BLaER1 treated with 17β-estradiol and CSF1 and Interleukin-3, amounts not matched to agents 10 nM and 100 nM (cell line): Measurements from ENCODE around the gene KRT86.
"Not testable (repeated sequence)": the region's sequence is repeated elsewhere in the genome, so short reads cannot be mapped to it uniquely, and the experiment has no call there.

Source experiments
- H3K27ac ChIP-seq, 11 experiments: shearing (Covaris generic); formaldehyde crosslinking; 2 replicates each; pipeline ENCODE4 v1.8.1; 2022
- H3K27me3 ChIP-seq, 11 experiments: shearing (Covaris generic); formaldehyde crosslinking; 2 replicates each; pipeline ENCODE4 v1.8.1; 2022
- H3K36me3 ChIP-seq, 11 experiments: shearing (Covaris generic); formaldehyde crosslinking; 2 replicates each; pipeline ENCODE4 v1.8.1; 2022
- H3K4me1 ChIP-seq, 10 experiments: shearing (Covaris generic); formaldehyde crosslinking; 2 replicates each; pipeline ENCODE4 v1.8.1; 2022
- H3K4me2 ChIP-seq, 11 experiments: shearing (Covaris generic); formaldehyde crosslinking; 2 replicates each; pipeline ENCODE4 v1.8.1; 2022
- H3K4me3 ChIP-seq, 10 experiments: shearing (Covaris generic); formaldehyde crosslinking; 2 replicates each; pipeline ENCODE4 v1.8.1; 2022
- H3K9ac ChIP-seq, 11 experiments: shearing (Covaris generic); formaldehyde crosslinking; 2 replicates each; pipeline ENCODE4 v1.8.1; 2022
- H3K9me3 ChIP-seq, 11 experiments: shearing (Covaris generic); formaldehyde crosslinking; replicated peaks in 1 of 11; 2 replicates each; pipeline ENCODE4 v1.8.1; 2022
- H4K20me1 ChIP-seq, 11 experiments: shearing (Covaris generic); formaldehyde crosslinking; 2 replicates each; pipeline ENCODE4 v1.8.1; 2022
- Cebpa-rat ChIP-seq, 11 experiments: shearing (Covaris generic); IDR thresholded peaks; 2 replicates each; pipeline ENCODE4 v1.8.1; 2022

KRT86 gene

DNA sequence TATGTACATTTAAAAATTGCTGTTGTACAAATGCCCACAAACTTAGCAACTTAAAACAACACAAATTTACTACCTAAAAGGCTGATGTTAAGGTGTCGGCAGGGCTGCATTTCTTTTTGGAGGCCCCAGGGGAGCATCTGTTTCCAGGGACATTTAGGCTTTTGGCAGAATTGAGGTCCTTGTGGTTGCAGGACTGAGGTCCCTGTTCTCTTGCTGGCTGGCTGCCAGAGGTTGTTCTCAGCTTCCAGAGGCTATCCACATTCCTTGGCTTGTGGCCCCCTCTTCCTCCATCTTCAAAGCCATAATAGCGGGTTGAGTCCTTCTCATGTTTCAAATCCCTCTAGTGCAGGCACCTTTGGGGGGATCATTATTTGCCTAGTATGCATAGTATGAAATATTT is 69.1 kb downstream of the KRT86 start:
- no peak for TF ChIP-seq Cebpa-rat (IDR thresholded peaks at IDR 0.05)
- Histone ChIP-seq H3K27me3 (no peaks in the 10 kb centered on the region), H3K9me3 (peaks cover 0 to 14% (median 9%) of the 10 kb centered on the region in 11 experiments; a peak in 15 of 22 replicates), H3K4me2 (no peak overlapping the region), H4K20me1 (no peaks in the 10 kb centered on the region), H3K4me3 (no peak overlapping the region), H3K9ac (no peak overlapping the region), H3K4me1 (peaks cover 13 to 31% (median 20%) of the 10 kb centered on the region in 10 experiments; a peak in 19 of 20 replicates), H3K36me3 (no peaks in the 10 kb centered on the region), H3K27ac (no peak overlapping the region)

DNA sequence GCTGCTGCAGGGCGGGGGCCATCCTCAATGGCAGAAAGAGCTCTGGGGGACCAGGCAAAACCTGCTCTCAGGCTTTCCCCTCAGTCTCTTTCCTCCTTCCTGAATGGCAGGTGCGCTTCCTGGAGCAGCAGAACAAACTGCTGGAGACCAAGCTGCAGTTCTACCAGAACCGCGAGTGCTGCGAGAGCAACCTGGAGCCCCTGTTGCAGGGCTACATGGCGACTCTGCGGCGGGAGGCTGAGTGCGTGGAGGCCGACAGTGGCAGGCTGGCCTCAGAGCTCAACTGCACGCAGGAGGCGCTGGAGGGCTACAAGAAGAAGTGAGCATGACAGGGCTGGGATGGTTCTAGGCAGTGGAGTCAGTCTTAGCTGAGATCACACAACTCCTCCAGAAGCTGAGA is 69.7 kb downstream of the KRT86 start:
- H3K4me1 ChIP-seq: peaks cover 14 to 36% (median 22%) of the 10 kb centered on the region in 10 experiments; a peak in 19 of 20 replicates
- H3K9me3 ChIP-seq: peaks cover 0 to 14% (median 9%) of the 10 kb centered on the region in 11 experiments; a peak in 15 of 22 replicates
- no peak overlapping the region for H3K9ac ChIP-seq
- H3K27ac ChIP-seq: no peak overlapping the region
- H3K27me3 ChIP-seq: no peaks in the 10 kb centered on the region
- H3K4me3 ChIP-seq: no peak overlapping the region
- H3K4me2 ChIP-seq: no peak overlapping the region; a peak in 1 of 22 replicates
- no peaks in the 10 kb centered on the region for H3K36me3 ChIP-seq
- no peaks in the 10 kb centered on the region for H4K20me1 ChIP-seq
- TF ChIP-seq Cebpa-rat (IDR thresholded peaks at IDR 0.05): no peak

DNA sequence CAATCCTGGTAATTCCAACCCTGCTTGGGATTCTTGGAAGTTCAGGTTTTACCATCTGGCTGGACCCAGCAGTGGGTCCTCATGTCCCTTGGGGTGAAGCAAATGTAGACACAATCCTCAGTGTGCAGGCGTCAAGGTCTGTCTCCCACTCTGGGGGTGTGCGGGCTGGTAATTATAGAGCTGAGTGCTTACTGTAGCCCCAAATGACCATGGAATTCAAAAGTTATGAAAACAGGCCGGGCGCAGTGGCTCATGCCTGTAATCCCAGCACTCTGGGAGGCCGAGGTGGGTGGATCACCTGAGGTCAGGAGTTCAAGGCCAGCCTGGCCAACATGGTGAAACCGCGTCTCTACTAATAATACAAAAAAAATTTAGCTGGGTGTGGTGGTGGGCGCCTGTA is 70.6 kb downstream of the KRT86 start:
- not testable (repeated sequence) for H3K27ac ChIP-seq, H3K9ac ChIP-seq, H3K27me3 ChIP-seq, H3K4me3 ChIP-seq, H3K4me2 ChIP-seq, H4K20me1 ChIP-seq, H3K36me3 ChIP-seq
- peaks cover 0 to 14% (median 9%) of the 10 kb centered on the region in 11 experiments; a peak in 15 of 22 replicates for H3K9me3 ChIP-seq
- peaks cover 14 to 45% (median 29%) of the 10 kb centered on the region in 10 experiments; a peak in 19 of 20 replicates for H3K4me1 ChIP-seq

DNA sequence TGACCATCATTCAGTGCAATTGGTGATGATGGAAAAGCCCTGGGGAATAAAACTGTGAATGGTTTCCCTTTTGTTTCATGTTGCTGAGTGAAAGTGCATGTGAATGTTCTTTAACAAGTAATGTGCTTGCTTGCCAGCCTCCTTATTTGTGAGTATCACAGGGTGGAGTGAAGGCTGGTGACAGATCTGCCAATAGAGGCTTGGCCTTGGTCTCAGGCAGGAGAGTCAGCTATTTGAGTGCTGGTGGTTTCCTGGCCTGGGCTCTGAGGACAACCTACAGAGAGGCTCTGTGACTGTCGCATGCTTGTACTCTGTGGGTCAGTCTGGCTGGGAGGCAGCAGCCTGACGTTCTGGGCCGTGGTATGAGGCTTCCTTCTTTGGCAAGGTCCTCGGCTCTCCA is 72.1 kb downstream of the KRT86 start:
- H3K27ac ChIP-seq: peak overlapping the region in 5 of 11 experiments; percentile 5 to 54 (median 44); a peak in 6 of 22 replicates
- no peak overlapping the region for H3K4me3 ChIP-seq
- H3K4me1 ChIP-seq: peaks cover 19 to 56% (median 38%) of the 10 kb centered on the region in 10 experiments
- H3K9ac ChIP-seq: peak overlapping the region in 3 of 11 experiments; percentile 5 to 33 (median 26); a peak in 2 of 22 replicates
- peak overlapping the region; percentile 19 to 75 (median 66) for H3K4me2 ChIP-seq
- TF ChIP-seq Cebpa-rat (IDR thresholded peaks at IDR 0.05): no peak
- H3K9me3 ChIP-seq: peaks cover 0 to 14% (median 9%) of the 10 kb centered on the region in 11 experiments; a peak in 15 of 22 replicates
- H3K36me3 ChIP-seq: no peaks in the 10 kb centered on the region
- H4K20me1 ChIP-seq: no peaks in the 10 kb centered on the region
- no peaks in the 10 kb centered on the region for H3K27me3 ChIP-seq

DNA sequence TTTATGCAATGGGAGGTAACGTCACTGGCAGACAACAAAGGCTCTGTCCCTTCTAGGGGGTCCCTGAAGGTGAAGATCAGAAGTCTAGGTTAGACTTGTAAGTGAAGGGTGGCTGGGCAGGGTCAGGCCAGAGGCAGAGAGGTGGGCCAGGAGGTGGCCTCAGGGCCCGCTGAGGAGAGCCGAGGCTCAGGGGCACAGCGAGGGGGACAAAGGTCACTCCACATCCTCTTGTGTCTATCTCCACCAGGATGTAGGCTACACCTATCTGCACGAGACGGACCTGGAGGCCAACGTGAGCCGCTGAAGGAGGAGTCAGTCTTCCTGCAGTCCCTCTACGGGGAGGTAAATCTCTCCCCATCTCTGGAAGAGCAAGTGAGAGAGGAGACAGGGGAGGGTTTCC is 72.6 kb downstream of the KRT86 start:
- Histone ChIP-seq H3K4me1 (peaks cover 24 to 60% (median 42%) of the 10 kb centered on the region in 10 experiments), H3K9ac (peak overlapping the region in 3 of 11 experiments; percentile 5 to 33 (median 26); a peak in 3 of 22 replicates), H3K4me3 (no peak overlapping the region), H3K27me3 (no peaks in the 10 kb centered on the region), H3K27ac (peak overlapping the region in 5 of 11 experiments; percentile 5 to 54 (median 44); a peak in 6 of 22 replicates), H4K20me1 (no peaks in the 10 kb centered on the region), H3K36me3 (no peaks in the 10 kb centered on the region), H3K9me3 (peaks cover 0 to 14% (median 9%) of the 10 kb centered on the region in 11 experiments; a peak in 15 of 22 replicates), H3K4me2 (peak overlapping the region; percentile 19 to 75 (median 66); a peak in 20 of 22 replicates)
- TF ChIP-seq Cebpa-rat (IDR thresholded peaks at IDR 0.05): no peak

DNA sequence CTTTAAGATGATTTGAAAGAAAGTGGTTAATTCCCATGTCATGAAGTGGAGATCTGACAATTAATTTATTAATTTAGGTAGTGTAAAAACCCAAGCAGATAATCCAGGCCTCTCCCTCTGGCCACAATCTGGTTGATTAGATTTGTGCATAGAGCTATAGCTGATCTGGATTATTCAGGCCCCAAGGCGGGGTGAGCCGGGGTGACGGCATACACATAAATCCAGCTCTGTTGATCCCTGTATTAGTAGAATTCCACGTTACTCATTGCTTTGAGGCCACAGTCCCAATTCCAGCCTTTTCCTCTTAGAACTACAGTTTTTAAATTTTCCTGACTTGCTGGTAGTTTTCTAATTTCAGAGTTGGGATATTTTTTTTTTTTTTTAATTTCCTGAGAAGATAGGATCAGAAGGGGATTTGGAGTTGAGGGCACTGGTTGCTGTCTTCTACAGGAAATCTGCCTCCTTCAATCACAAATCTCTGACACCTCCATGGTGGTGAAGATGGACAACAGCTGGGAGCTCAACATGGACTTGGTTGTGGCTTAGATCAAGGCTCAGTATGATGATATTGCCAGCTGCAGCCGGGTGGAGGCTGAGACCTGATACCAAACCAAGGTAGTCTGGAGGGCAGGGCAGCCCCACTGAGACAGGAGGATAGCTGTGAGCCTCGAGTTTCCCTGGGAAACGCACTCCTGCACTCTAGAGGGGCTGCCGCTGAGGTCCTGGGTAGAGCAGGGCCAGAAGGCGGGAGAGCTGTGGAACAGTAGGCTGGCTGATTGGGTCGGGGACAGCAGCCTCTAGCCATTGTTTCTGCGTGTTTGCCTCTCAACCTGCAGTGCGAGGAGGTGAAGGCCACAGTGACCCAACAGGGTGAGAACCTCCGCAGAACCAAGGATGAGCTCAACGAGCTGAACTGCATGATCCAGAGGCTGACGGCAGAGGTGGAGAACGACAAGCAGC is 73.4 kb downstream of the KRT86 start:
- Histone ChIP-seq H3K27ac (no peak overlapping the region), H3K4me1 (peaks cover 26 to 69% (median 50%) of the 10 kb centered on the region in 10 experiments), H4K20me1 (no peaks in the 10 kb centered on the region), H3K27me3 (no peaks in the 10 kb centered on the region), H3K4me2 (peak overlapping the region in 4 of 11 experiments; percentile 66 to 74 (median 72); a peak in 6 of 22 replicates), H3K36me3 (no peaks in the 10 kb centered on the region), H3K4me3 (no peak overlapping the region), H3K9ac (no peak overlapping the region), H3K9me3 (peaks cover 0 to 14% (median 9%) of the 10 kb centered on the region in 11 experiments; a peak in 15 of 22 replicates)
- no peak for TF ChIP-seq Cebpa-rat (IDR thresholded peaks at IDR 0.05)

DNA sequence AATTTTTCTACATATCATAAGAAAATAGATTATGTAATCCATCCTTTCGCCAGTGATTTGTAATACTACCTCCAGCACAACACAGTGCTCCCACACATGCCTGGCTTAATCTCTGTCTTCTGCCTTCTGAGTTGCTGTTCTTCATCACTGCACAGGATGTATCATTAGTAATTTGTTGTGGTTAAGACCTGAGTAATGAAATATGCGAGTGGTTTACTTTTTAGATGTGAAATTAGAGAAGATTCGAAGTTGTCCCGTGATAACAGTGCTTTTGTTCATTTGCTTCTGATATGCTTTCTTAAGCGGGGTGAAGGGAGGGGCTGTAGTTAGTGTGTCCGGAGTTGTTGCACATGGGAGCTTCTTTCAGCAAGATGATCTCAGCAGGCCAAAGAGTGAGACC is 74.8 kb downstream of the KRT86 start:
- Histone ChIP-seq H3K4me3 (no peak overlapping the region), H3K4me2 (peak overlapping the region in 8 of 11 experiments; percentile 13 to 44 (median 32); a peak in 12 of 22 replicates), H4K20me1 (no peaks in the 10 kb centered on the region), H3K27me3 (no peaks in the 10 kb centered on the region), H3K4me1 (peaks cover 26 to 72% (median 49%) of the 10 kb centered on the region in 10 experiments), H3K9ac (no peak overlapping the region), H3K9me3 (peaks cover 0 to 2% (median 0%) of the 10 kb centered on the region in 11 experiments; a peak in 2 of 22 replicates), H3K36me3 (no peaks in the 10 kb centered on the region), H3K27ac (no peak overlapping the region)
- no peak for TF ChIP-seq Cebpa-rat (IDR thresholded peaks at IDR 0.05)

DNA sequence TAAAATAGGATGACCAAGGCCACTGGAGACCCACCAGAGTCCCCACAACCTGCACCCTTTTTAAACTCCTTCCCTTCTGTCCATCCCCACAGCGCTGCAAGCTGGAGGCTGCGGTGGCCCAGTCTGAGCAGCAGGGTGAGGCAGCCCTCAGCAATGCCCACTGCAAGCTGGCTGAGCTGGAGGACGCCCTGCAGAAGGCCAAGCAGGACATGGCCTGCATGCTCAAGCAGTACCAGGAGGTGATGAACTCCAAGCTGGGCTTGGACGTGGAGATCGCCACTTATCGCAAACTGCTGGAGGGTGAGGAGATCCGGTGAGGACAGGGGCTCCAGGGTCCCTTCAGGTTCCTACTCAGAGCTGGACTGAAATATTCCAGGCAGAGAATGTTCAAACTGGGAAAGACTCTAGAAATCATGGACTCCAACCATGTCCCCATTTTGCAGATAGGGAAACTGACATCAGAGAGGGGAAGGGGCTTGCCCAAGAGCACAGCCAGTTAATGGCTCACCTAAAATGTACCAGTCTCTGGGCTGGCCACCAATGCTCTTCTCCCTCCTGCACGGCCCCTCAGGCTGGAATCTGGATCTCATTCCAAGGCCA is 75.7 kb downstream of the KRT86 start:
- no peak overlapping the region for H3K27ac ChIP-seq
- no peaks in the 10 kb centered on the region for H3K9me3 ChIP-seq
- peak overlapping the region in 5 of 11 experiments; percentile 4 to 67 (median 27); a peak in 6 of 22 replicates for H3K4me2 ChIP-seq
- H3K4me3 ChIP-seq: no peak overlapping the region
- H3K27me3 ChIP-seq: no peaks in the 10 kb centered on the region
- peaks cover 26 to 72% (median 49%) of the 10 kb centered on the region in 10 experiments for H3K4me1 ChIP-seq
- TF ChIP-seq Cebpa-rat (IDR thresholded peaks at IDR 0.05): no peak
- no peaks in the 10 kb centered on the region for H4K20me1 ChIP-seq
- H3K9ac ChIP-seq: no peak overlapping the region
- H3K36me3 ChIP-seq: no peaks in the 10 kb centered on the region

DNA sequence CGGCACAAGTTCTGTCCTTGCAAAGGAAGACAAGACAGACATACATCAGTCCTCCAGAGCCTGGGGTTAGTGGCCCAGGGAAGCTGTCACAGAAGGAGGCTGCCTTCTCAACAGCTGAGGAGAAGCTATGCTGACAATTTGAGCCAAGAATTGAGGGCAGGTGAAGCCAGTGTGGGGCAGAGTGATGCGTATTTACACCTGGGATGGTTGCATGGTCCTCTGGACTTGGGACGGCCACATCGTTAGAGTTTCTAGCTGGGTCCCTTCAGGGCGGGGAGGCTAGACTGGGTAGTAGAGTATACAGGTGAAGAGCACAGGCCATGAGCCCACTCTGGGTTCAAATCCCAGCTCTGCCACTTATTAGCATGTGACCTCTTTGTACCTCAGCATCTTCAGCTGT is 76.3 kb downstream of the KRT86 start:
- no peaks in the 10 kb centered on the region for H3K36me3 ChIP-seq
- H3K9ac ChIP-seq: no peak overlapping the region
- no peak for TF ChIP-seq Cebpa-rat (IDR thresholded peaks at IDR 0.05)
- no peaks in the 10 kb centered on the region for H3K9me3 ChIP-seq
- peaks cover 25 to 68% (median 48%) of the 10 kb centered on the region in 10 experiments for H3K4me1 ChIP-seq
- H3K27ac ChIP-seq: peak overlapping the region in 2 of 11 experiments; percentile 4 to 39; a peak in 3 of 22 replicates
- peak overlapping the region; percentile 45 to 74 (median 67); a peak in 20 of 22 replicates for H3K4me2 ChIP-seq
- H4K20me1 ChIP-seq: no peaks in the 10 kb centered on the region
- H3K4me3 ChIP-seq: no peak overlapping the region
- H3K27me3 ChIP-seq: no peaks in the 10 kb centered on the region
